ENCODE measurements around the gene ITPA. TPM values are rescaled to one million over a fixed set of nuclear protein-coding genes. Genes with fewer than 3 reads are reported as not detected.

Gene ITPA
- total RNA-seq, 1 donor from 2014 or later = 43.4 TPM

GRCh38 chr20:3223651-3223993 lies 14.3 kb downstream of the ITPA start:
- Histone ChIP-seq H3K4me3 (no peak overlapping the region), H3K27ac (no peak overlapping the region), H3K9me3 (no peaks in the 10 kb centered on the region), H3K4me1 (peaks cover 2% of the 10 kb centered on the region), H3K36me3 (peaks cover 50% of the 10 kb centered on the region), H3K27me3 (no peaks in the 10 kb centered on the region)
- intact Hi-C loops (cut with DNase I) = no loop called here
- no peak for TF ChIP-seq CTCF (IDR thresholded peaks at IDR 0.05)
- DNase-seq (no peak), ATAC-seq (no peak)

GRCh38 chr20:3223994-3224680 lies 14.8 kb downstream of the ITPA start:
- ATAC-seq (no peak), DNase-seq (no peak)
- no peak for TF ChIP-seq CTCF (IDR thresholded peaks at IDR 0.05)
- Histone ChIP-seq H3K36me3 (peaks cover 50% of the 10 kb centered on the region), H3K27me3 (no peaks in the 10 kb centered on the region), H3K27ac (no peak overlapping the region), H3K4me3 (no peak overlapping the region), H3K9me3 (no peaks in the 10 kb centered on the region), H3K4me1 (no peaks in the 10 kb centered on the region)
- intact Hi-C loops (cut with DNase I) = no loop called here

GRCh38 chr20:3224681-3225421 lies 15.6 kb downstream of the ITPA start:
- Histone ChIP-seq H3K4me1 (no peaks in the 10 kb centered on the region), H3K4me3 (no peak overlapping the region), H3K9me3 (no peaks in the 10 kb centered on the region), H3K36me3 (peaks cover 49% of the 10 kb centered on the region), H3K27ac (no peak overlapping the region), H3K27me3 (no peaks in the 10 kb centered on the region)
- DNase-seq (no peak), ATAC-seq (no peak)
- TF ChIP-seq CTCF (IDR thresholded peaks at IDR 0.05) = no peak
- intact Hi-C loops (cut with DNase I) = no loop called here

GRCh38 chr20:3226093-3226492 lies 16.8 kb downstream of the ITPA start:
- DNase-seq (no peak), ATAC-seq (no peak)
- H3K4me3 ChIP-seq = no peak overlapping the region
- H3K27ac ChIP-seq = no peak overlapping the region
- H3K9me3 ChIP-seq = no peaks in the 10 kb centered on the region
- intact Hi-C loops (cut with DNase I) = no loop called here
- no peaks in the 10 kb centered on the region for H3K4me1 ChIP-seq
- no peaks in the 10 kb centered on the region for H3K27me3 ChIP-seq
- H3K36me3 ChIP-seq = peaks cover 38% of the 10 kb centered on the region
- TF ChIP-seq CTCF (IDR thresholded peaks at IDR 0.05) = no peak

- Histone ChIP-seq H3K36me3 (peaks cover 30% of the 10 kb centered on the region), H3K4me1 (no peaks in the 10 kb centered on the region), H3K27ac (no peak overlapping the region), H3K4me3 (no peak overlapping the region), H3K27me3 (no peaks in the 10 kb centered on the region), H3K9me3 (no peaks in the 10 kb centered on the region)
- intact Hi-C loops (cut with DNase I) = no loop called here
- no peak for TF ChIP-seq CTCF (IDR thresholded peaks at IDR 0.05)
- ATAC-seq (no peak), DNase-seq (no peak)
These were observed 17.6 kb downstream of the ITPA start for GRCh38 chr20:3226864-3227263.

All from upper lobe of right lung (tissue), 1 donor.